ENCODE measurements around the gene STOX2.

Gene STOX2

GRCh38 chr4:183987987-183988392 lies 82.9 kb downstream of the STOX2 start:
- peak; percentile 73 for DNase-seq

DNA sequence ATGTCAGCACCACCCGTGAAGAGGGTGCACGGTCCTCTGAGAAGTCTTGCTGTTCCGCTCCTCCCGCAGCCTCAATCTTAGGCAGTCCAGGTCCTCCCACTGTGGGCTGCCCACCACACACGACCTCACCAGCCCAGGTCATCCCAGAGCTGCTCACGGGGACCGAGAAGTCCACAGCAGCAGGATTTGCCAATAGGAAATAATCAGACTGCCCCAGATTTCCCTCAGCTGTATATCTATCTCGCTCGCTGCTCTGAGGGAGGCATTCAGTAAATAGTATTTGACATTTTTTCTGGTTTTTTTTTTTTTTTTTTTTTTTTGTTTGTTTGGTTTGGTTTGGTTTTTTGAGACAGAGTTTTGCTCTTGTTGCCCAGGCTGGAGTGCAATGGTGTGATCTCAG lies 83.8 kb downstream of the STOX2 start:
- no peak for DNase-seq

DNA sequence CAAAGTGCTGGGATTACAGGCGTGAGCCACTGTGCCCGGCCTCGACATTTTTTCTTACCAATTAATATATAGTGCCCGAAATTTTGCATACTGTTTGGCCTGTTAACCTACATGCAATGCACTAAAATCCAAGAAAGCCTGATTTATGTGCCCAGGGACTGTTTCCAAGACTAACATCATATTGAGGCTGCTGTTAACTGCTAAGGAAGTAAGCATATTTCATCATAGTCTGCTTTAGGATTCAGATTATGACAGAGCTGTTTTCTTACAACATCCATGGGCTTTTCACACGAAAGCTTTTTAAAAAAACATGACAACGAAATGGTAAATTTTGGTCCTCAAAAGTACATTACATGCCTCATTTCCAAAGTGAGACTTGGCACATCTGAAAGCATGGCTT lies 84.4 kb downstream of the STOX2 start:
- DNase-seq, result peak; percentile 10

- no peak for DNase-seq
Observed at GRCh38 chr4:183989931-183990330, 84.8 kb downstream of the STOX2 start.

DNA sequence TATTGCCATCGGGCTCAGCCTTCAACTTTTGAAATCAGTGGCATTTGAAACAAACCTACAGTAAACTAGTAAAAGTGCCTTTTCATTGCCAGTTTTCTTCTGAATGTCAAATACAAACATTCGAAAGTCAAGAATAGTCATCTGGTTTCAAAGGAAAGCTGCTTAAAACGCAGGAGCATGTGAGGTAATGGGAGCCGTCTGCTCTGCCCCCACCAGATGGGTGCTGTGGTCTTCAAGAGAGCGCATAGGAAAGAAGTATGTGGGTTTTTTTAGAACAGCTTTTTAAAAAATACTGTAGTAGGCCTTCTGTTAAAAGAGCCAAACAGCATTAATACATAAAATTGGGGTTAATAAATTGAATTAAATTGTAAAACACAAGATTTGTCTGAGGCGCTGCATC lies 88.6 kb downstream of the STOX2 start:
- DNase-seq, result no peak

- no peak for DNase-seq
Observed at GRCh38 chr4:183995570-183995969, 90.5 kb downstream of the STOX2 start.

DNA sequence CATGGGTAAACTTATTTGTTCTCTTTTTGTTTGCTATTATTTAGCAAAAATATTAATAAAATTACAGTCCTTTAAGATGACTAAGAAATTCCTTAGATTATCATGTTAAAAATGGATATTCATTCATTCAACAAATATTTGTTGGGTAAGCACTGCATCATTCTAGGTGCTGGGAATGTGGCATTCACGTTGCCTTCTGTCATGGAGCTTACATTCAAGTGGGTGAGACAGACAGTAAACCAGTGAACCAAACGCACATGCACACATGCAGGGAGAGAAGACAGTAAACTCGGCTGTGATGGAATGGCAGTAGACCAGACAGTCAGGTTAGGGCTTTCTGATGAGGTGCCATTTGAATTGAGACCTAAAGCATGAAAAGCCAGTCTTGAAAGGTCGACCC lies 91.8 kb downstream of the STOX2 start:
- no peak for DNase-seq

DNA sequence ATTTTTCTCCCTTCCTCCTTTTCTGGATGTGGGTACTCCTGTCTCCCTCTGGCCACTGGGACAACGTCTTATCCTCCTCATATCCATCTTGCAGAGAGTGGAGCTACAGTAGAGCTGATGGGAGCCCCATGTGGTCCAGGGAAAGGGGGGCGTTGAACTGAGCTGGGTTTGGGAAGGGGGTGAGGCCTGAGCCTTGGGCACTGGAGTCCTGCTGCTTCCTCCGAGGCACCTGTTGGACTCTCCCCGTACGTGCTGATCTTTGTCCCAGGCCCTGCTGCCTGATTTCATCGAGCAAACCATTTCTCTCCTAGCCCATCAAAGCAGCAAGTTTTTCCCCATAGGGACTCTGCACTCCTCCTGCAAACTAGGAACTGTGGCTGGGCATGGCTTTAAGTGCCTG lies 94.3 kb downstream of the STOX2 start:
- no peak for DNase-seq

GRCh38 chr4:184000457-184001396 lies 95.6 kb downstream of the STOX2 start:
- DNase-seq, result no peak

GRCh38 chr4:184003433-184003832 lies 98.3 kb downstream of the STOX2 start:
- no peak for DNase-seq

- DNase-seq, result no peak
Observed at GRCh38 chr4:184007891-184008290, 102.8 kb downstream of the STOX2 start.

- DNase-seq, result no peak
Observed at GRCh38 chr4:184010696-184011095, 105.6 kb downstream of the STOX2 start.

DNA sequence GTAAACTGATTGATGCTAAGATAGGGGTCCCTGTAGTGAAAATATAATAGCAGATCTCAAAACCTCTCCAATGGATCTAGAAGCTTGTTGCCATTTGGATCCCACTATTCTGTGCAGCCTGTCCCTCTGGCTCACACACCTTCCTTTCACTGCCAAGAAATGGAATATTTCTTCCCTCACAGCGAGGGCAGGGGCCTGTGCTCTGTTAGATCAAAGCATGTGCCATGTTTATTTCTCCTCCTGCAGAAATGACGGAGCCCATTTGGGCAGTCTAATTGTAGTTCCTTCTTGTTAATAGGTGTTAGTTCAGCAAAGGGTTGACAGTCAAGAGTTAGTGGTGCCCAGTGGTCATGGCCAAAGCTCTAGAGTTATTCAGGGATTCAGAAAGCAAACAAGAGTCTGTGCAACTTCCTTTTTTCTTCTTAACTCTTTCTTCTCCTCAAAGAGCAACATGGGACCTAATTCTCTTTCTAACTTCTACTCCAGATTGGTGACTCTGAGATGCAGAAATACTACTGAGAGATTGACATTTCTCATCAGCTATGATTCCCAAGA lies 106.8 kb downstream of the STOX2 start:
- DNase-seq, result peak; percentile 76

DNA sequence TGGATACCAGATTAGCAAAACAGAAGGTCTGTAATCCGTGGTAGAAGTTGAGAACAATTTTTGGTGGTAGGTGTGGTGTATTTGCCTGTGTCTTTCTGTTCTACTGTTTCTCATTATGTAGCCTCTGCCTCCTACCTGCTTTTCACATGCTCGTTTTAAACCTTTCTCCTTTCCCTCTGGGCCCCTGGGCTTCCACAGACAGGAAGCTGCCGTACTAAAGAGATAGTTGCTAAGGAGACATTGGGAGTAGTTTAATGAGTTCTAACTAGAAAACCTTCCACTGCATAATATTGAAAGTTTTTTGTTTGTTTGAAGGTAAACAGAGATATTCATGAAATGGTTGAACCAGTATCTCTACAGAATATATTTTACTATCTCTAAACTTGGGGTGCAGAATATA lies 107.8 kb downstream of the STOX2 start:
- peak; percentile 86 for DNase-seq

GRCh38 chr4:184014301-184014700 lies 109.2 kb downstream of the STOX2 start:
- DNase-seq, result no peak

- no peak for DNase-seq
Observed at GRCh38 chr4:184016759-184017668, 111.9 kb downstream of the STOX2 start.

DNA sequence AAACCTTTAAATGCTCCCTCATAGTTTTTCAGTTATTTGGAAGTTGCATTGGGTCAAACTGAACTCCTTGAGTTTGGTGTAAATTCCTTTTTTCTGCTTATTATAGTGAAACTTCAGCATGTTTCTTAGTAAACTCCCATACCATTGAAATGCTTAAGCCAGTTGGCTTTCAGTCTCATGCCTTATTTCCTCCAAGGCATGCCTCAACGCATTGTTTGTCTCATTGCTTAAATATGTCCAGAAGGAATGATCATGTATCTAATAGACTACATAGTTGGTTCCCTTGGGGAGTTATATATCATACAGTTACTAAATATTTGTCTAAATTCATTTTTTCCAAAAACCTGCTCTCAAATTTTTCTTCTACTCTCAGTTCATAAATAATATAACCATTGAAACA lies 114.0 kb downstream of the STOX2 start:
- DNase-seq, result no peak

- DNase-seq, result no peak
Observed at GRCh38 chr4:184019667-184020623, 114.8 kb downstream of the STOX2 start.

DNA sequence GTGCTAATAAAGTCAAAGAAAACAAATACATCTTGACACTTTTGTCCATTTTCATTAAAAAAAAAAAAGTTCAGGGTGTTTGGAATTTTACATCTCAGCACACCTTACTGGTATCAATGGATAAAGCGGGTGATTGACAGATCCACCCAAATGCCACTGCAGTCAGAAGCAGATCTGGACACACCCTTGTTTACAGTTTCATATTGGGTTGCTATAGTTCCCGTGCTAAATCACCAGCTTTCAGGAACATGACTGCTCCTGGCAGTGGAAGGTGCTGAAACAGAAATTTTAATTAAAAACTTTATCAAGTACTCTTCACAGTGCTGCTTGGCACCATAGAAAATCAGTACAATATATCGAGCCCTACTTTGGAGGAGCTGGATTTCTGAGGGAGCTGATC lies 116.3 kb downstream of the STOX2 start:
- peak; percentile 14 for DNase-seq

GRCh38 chr4:184022679-184023383 lies 117.7 kb downstream of the STOX2 start:
- no peak for DNase-seq

GRCh38 chr4:184024637-184025036 lies 119.5 kb downstream of the STOX2 start:
- DNase-seq, result no peak

Measured in OCI-M1 (cell line).